Measurements from ENCODE around the gene PTPMT1. TPM values are rescaled to one million over a fixed set of nuclear protein-coding genes. Genes with fewer than 3 reads are reported as not detected.
"Not testable (repeated sequence)": the region's sequence is repeated elsewhere in the genome, so short reads cannot be mapped to it uniquely, and the experiment has no call there.

Gene PTPMT1
- polyA plus RNA-seq, 4 donors = 36.7 to 57.6 (median 51.7) TPM

DNA sequence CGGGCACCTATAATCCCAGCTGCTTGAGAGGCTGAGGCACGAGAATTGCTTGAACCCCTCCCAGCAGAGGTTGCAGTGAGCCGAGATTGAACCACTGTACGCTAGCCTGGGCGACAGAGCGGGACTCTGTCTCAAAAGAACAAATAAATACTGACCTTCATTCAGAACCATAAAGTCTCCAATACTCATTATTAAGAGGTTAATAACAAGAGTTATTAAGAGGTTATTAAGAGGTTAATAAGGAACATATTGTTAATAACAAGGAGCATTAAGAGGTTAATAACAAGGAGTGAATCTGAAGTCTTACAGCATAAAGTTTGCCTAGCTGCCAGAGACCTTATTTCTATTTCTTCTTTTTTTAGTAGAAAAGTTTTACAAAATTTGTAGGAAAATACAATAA lies 20.1 kb upstream of the PTPMT1 start:
- DNase-seq (ENCODE audit: low read depth in 4 of 4, low spot score in 3 of 4) = no peak

DNA sequence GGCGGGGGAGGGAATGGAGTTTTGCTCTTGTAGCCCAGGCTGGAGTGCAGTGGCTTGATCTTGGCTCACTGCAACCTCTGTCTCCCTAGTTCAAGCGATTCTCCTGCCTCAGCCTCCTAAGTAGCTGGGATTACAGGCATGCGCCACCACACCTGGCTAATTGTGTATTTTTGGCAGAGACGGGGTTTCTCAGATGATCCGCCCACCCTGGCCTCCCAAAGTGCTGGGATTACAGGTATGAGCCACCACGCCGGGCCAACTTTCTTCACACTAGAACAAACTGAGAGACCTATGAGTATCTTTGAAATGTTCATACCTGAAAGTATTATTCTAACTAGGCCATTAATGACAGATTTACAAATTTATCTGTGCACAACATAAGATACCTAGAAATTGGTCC lies 19.1 kb upstream of the PTPMT1 start:
- not testable (repeated sequence) for DNase-seq (ENCODE audit: low read depth in 4 of 4, low spot score in 3 of 4)

DNA sequence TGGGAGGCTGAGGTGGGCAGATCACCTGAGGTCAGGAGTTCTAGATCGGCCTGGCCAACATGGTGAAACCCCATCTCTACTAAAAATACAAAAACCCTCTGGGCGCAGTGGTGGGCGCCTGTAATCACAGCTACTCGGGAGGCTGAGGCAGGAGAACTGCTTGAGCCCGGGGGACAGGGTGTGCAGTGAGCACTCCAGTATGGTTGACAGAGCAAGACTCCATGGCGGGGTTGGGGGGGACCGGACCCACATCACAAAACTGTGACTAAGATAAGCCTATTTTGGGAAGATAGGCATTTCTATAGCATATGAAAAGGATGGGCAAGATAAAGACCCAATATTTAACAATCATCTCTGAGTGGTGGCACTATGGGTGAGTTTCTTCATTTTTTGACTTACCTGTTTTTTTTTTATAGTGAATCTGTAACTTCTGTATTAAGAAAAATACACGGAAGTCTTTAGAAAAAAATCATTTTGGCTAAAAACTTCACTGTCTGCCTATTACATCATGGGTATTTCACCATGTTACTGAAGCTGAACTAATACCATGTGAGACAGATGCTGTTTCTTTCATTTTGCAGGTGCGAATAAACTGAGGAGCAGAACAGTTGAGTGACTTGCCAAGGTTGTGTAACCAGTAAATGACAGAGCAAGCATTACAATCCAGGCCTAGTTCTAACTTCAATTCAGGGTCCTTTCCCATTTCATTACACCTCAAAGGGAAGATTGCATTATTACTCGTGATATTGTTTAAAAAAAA lies 14.9 kb upstream of the PTPMT1 start:
- no peak for DNase-seq (ENCODE audit: low read depth in 4 of 4, low spot score in 3 of 4)

DNA sequence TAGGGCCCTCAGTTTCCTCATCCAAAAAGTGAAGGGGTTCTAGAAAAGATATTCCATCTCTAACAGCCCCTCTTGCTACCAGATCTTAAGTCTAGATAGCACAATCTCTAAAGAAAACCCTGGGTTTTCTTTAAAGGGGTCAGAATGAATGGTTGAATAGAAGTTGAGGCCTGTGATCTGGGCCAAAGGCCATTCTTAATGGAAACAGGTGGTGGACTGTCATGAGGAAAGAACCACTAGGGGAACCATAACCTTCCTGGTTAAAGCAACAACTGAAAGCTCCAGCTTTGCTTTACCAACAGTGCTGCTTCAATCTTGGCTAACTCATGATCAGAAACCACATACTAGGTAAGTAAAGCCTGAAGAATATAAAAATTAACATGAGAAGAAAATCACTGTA lies 14.3 kb upstream of the PTPMT1 start:
- DNase-seq (ENCODE audit: low read depth in 4 of 4, low spot score in 3 of 4) = no peak

DNA sequence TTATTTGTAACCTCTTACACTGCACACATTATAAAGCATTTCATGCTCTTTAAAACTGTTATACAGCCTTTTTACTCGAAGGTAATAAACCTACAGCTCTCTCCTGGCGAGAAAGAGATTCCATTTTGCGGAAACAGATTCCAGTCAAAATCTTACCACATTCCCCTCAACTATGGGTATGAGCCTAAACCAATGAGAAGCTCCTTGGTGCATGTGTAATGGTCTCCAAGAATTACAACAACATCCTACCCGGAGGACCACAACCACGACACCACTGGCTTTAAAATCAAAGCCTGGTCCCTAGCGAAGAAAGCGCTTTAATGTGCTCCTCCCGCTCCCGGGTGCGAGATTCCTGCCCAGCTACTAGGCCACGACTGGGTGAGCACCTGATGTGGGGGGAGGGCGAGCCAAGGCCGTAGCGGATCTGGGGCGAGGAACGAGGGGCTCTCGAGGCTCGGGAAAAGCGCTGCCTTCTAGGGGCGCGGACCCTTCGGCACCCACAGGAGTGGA lies 13.3 kb upstream of the PTPMT1 start:
- DNase-seq (ENCODE audit: low read depth in 4 of 4, low spot score in 3 of 4) = peak in 1 of 4 donors; percentile 43

DNA sequence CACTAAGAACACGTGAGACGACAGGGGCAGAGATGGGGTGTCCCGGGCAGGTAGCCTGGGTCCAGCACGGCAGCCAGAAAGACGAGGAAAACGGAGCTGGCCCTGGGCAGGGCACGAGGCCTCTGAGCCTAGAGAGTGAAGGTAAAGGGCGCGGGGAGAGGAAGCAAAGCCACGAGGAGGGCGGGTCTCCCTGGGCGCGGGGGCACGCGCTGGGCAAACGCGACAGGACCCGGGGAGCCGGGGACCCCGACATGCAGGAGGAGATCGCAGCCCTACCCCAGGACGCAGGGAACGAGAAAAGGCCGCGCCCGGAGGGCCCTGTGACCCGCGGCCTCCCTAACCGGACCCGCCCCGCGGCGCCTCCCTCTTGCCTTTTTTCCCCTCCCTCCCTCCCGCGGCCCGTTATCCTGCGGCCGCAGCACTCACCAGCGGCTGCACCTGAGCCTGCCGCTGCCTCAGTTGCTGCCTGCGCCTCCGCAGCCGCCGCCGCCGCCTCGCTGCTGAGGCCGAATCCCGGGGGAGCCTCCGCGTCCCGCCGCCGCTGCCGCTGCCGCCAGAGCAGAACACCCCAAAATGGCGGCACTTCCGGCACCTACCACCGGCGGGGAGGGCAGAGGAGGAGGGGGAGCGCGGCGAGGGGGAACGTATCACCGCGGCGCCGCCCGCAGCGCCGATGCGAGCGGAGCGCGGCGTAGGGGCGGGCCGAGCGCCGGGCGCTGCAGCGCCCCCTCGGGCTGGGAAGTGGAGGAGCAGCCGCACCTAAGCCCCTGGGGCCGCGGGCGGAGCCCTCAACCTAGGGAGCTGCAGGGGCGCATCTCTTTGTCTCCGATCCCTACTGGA lies 12.6 kb upstream of the PTPMT1 start, which contains the start of gene CELF1:
Gene CELF1 (minus strand): TSS at position 567 of the 840 bp plus-strand sequence. CDS start 53,609 bp downstream, outside the sequence.
- peak; percentile 74 to 87 (median 82) for DNase-seq (ENCODE audit: low read depth in 4 of 4, low spot score in 3 of 4)

DNA sequence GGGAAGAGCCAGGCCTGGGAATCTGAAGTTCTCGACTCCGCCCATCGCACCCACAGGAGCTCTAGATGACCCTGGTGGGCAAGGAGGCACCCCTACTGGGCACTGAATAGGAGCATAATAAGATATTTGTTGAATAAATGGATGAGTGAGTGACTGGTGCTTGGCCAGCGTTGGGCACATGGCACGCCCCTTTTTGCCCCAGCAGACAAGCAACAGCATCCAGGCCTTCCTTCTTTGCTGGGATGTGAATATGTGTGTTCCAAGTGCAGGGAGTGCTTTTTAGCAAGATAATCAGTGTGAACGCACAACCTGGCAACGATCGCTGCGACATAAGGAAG lies 12.0 kb upstream of the PTPMT1 start:
- DNase-seq (ENCODE audit: low read depth in 4 of 4, low spot score in 3 of 4) = no peak

DNA sequence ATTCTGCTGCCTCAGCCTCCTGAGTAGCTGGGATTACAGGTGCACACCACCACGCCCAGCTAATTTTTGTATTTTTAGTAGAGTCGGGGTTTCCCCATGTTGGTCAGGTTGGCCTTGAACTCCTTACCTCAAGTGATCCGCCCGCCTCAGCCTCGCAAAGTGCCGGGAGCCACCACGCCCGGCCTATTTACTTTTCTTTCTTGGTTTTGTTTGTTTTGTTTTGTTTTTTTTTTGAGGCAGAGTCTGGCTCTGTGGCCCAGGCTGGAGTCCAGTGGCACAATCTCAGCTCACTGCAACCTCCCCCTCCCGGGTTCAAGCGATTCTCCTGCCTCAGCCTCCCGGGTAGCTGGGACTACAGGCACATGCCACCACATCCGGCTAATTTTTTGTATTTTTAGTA lies 8.4 kb upstream of the PTPMT1 start:
- not testable (repeated sequence) for DNase-seq (ENCODE audit: low read depth in 4 of 4, low spot score in 3 of 4)

DNA sequence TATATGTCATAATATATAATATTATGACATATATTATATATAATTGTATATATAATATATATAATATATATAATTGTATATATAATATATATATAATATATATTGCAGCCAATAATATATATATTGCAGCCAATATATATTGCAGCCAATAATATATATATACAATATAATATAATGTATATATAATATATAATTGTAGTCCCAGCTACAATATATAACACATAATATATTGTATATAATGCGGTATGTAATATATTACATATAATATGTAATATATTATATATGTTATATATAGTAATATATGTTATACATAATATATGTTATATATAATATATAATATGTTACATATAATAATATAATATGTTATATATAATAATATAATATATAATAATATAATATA lies 6.7 kb upstream of the PTPMT1 start:
- DNase-seq (ENCODE audit: low read depth in 4 of 4, low spot score in 3 of 4) = no peak

DNA sequence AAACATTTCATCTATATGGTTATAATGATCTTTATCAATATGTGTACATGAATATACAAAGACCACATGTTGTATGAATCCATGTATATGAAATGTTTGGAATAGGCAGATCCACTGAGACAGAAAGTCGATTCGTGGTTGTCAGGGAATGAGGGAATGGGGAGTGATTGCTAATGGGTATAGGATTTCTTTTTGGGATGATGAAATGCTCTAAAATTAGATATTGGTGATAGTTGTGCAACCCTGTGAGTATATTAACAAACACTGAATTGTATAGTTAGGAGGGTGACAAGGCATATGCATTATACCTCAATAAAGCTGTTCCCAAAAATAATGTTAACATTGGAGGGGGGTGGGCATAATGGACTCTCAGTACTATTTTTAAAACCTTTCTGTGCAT lies 5.0 kb upstream of the PTPMT1 start:
- DNase-seq (ENCODE audit: low read depth in 4 of 4, low spot score in 3 of 4) = no peak

DNA sequence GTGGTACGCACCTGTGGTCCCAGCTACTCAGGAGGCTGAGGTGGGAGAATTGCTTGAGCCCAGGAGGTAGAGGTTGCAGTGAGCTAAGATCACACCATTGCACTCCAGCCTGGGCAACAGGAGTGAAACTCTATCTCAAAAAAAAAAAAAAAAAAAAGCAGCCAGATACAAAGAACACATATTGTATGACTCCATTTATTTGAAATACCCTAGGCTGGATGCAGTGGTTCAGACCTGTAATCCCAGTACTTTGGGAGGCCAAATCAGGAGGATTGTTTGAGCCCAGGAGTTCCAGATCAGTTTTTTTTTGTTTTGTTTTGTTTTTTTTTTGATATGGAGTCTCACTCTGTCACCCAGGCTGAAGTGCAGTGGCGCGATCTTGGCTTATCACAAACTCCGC lies 3.0 kb upstream of the PTPMT1 start:
- DNase-seq (ENCODE audit: low read depth in 4 of 4, low spot score in 3 of 4) = not testable (repeated sequence)

DNA sequence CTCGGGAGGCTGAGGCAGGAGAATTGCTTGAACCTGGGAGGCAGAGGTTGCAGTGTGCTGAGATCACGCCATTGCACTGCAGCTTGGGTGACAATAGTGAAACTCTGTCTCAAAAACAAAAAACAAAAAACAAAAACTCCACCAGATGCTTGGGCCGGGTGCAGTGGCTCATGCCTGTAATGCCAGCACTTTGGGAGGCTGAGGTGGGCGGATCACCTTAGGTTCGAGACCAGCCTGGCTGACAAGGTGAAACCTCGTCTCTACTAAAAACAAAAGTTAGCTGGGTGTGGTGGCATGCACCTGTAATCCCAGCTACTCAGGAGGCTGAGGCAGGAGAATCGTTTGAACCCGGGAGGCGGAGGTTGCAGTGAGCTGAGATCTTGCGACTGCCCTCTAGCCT lies 1.0 kb upstream of the PTPMT1 start:
- not testable (repeated sequence) for DNase-seq (ENCODE audit: low read depth in 4 of 4, low spot score in 3 of 4)

DNA sequence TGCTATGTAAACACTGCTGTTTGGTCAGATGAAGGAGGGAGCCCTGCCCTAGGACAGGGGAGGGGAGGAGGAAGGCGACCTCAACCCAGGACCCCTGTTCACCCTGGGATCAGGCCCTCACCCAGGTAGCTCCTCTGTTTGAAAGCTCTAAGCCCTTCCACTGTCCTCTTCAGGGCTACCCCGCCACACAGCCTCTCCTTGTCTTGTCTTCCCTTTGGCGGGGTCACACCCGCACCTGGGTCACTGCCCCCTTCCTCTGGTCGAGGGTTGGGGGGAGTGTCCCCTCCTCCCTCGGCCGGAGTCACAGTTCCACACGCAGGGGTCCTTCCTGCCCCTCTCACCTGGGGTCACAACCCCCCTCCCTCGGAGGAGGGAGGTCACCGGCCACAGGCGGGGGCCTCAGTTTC lies 463 bp upstream of the PTPMT1 start:
- no peak for DNase-seq (ENCODE audit: low read depth in 4 of 4, low spot score in 3 of 4)

DNA sequence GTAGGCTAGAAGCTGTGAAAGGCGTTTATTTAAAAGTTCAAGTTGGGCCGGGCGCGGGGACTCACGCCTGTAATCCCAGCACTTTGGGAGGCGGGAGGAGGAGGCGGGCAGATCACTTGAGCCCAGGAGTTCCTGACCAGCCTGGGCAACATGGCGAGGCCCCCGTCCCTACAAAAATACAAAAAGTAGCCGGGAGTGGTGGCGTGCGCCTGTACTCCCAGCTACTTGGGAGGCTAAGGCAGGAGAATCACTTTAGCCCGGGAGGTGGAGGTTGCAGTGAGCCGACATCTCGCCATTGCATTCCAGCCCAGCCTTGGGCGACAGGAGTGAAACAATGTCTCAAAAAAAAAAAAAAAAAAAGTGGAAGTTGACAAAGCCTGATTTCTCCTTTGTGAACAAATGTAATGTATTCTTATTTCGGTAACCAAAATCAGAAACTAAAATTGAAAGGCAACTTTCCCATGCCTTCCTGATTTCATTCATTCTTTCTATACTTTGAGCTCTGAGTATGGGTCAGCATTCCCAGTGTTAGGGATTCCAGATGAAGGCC lies 825 bp downstream of the PTPMT1 start:
- DNase-seq (ENCODE audit: low read depth in 4 of 4, low spot score in 3 of 4) = no peak

DNA sequence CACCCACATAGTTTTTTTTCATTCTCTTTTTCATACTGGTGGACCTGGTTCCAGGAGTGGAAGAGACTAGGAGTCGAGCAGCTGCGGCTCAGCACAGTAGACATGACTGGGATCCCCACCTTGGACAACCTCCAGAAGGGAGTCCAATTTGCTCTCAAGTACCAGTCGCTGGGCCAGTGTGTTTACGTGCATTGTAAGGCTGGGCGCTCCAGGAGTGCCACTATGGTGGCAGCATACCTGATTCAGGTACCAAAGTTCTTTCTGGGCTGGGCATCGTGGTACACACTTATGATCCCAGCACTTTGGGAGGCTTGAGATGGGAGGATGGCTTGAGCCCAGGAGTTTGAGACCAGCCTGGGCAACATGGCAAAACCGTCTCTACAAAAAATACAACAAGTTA lies 4.2 kb downstream of the PTPMT1 start:
- DNase-seq (ENCODE audit: low read depth in 4 of 4, low spot score in 3 of 4) = no peak

DNA sequence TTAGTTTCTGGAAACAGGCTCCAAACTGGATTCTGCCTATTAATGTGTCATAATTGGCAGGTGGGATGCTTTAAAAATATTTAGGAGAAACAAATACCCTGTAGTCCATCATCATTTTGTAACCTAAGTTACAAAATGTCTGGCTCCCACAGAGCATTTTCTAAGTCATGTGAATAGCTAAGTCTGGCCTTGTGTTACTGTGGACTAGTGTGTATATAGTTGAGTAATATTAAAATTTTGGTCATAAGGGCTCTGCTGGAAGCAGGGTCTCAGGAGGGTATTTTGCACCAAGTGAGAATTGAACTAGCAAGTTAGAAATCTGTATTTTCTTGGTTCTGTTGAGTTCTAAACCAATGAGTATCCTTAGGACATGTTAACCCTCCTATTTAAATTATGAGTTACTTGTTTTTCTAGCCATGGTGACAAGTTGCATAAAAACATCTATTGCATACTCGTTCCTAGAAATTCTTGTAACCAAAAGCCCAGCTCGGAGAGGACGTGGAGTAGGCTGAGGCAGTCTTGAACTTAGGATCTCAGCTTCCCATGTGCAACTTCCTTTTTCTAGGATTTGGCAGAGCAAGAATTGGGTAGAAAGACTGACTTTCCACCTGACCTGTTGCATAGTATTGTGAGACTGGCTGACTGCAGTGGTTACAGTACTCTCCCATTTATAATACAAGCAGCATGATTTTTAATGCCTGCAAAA lies 5.4 kb downstream of the PTPMT1 start:
- no peak for DNase-seq (ENCODE audit: low read depth in 4 of 4, low spot score in 3 of 4)

DNA sequence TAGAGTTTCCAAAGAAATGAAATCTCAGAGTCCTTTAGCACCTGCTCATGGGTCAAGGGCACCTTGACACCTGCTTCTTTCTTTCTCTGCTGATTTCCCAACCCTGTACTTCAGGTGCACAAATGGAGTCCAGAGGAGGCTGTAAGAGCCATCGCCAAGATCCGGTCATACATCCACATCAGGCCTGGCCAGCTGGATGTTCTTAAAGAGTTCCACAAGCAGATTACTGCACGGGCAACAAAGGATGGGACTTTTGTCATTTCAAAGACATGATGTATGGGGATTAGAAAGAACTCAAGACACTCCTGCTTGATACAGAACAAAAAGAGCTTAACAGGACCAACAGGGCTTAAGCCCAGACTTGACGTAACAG lies 5.9 kb downstream of the PTPMT1 start:
- DNase-seq (ENCODE audit: low read depth in 4 of 4, low spot score in 3 of 4) = no peak

DNA sequence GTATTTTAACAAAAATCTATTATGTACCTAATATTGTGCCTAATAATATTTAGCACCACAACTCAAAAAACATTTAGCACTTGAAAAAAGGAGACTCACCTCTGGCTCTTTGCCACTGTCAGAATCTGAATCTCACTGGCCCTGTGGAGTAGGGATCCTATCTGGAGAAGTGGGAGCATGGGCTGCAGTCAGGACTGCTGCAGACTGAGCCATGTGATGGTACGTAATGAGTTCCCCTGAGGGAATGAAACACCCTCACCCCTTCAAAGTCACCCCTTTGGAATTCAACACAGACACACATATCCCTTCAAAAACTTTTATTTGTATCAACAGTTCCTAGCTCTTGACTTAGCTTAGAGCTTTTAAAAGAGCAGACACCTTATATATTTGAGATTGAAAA lies 6.5 kb downstream of the PTPMT1 start:
- DNase-seq (ENCODE audit: low read depth in 4 of 4, low spot score in 3 of 4) = no peak

DNA sequence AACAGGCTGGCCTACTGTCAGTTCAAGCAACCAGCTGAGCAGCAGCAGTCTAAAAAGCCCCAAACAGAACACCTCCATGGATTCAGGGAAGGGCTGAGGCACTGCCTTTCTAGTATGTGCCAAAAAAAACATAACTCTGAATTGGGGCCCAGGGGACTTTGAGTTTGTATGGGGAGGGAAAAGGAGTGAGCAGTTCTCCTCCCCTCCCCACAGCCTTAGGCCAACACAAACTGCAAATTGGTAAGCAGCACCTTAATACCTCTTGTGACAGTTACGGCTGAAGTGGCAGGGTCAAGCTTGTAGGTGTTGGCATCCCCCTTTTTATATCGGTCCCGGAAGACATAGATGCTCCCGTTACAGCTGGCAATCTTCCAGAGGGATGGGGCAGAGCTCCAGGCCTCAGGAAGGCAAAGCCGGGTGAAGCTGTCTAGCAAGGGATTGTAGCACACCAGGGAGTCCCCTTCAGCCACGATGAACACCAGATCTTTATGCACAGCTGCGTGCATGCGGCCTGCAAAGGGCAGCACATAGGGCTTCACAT lies 7.4 kb downstream of the PTPMT1 start:
- DNase-seq (ENCODE audit: low read depth in 4 of 4, low spot score in 3 of 4) = no peak

DNA sequence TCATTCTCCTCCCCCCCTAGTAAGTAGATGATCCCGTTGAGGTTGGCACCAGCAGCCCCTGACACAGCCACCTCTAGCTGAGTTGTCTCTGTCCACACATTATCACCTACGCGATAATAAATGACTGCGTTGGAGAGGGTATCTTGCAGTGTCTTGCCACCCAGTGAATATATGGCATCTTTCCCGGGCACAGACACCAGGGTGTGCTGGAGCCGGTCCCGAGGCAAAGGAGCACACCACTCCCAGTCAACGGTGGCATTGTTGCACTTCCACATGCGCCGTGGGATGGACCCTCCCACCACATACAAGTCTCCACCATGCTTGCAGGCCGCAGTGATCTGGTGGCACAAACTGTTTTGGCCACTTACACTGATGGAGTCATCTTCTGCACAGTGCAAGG lies 7.9 kb downstream of the PTPMT1 start:
- DNase-seq (ENCODE audit: low read depth in 4 of 4, low spot score in 3 of 4) = no peak
